NCI-H1417 treated with DMSO at 0.1 percent for 48 hours (cell line): ENCODE measurements around the gene DENND2D.

Source experiments
- DNase-seq: peaks from one replicate; lab custom pipeline; 2025; lab: John Stamatoyannopoulos, UW

The DENND2D gene

GRCh38 chr1:111199881-111200801 is at the start of gene DENND2D:
TSS of gene DENND2D (minus strand) at chr1:111200646. CDS start at chr1:111200459, 187 bp downstream.
- DNase-seq, result no peak

- no peak for DNase-seq
These were observed 49.5 kb upstream of the DENND2D start for GRCh38 chr1:111249960-111250359.

GRCh38 chr1:111247125-111247838 is 46.8 kb upstream of the DENND2D start:
- DNase-seq, result no peak

GRCh38 chr1:111242805-111243523 is 42.5 kb upstream of the DENND2D start:
- no peak for DNase-seq

- DNase-seq, result no peak
These were observed 41.4 kb upstream of the DENND2D start for GRCh38 chr1:111241797-111242196.

- DNase-seq, result no peak
These were observed 37.8 kb upstream of the DENND2D start for GRCh38 chr1:111238056-111238795.

GRCh38 chr1:111236806-111237205 is 36.4 kb upstream of the DENND2D start:
- DNase-seq, result no peak

GRCh38 chr1:111236379-111236778 is 35.9 kb upstream of the DENND2D start:
- DNase-seq, result no peak

GRCh38 chr1:111234866-111235265 is 34.4 kb upstream of the DENND2D start:
- no peak for DNase-seq

- no peak for DNase-seq
These were observed 33.8 kb upstream of the DENND2D start for GRCh38 chr1:111234258-111234657.

- no peak for DNase-seq
These were observed 31.7 kb upstream of the DENND2D start for GRCh38 chr1:111232134-111232533.

GRCh38 chr1:111228748-111229126 is 28.3 kb upstream of the DENND2D start:
- DNase-seq, result no peak

- no peak for DNase-seq
These were observed 27.7 kb upstream of the DENND2D start for GRCh38 chr1:111227851-111228747.

GRCh38 chr1:111227434-111227833 is 27.0 kb upstream of the DENND2D start, which contains the start of gene CHI3L2:
TSS of gene CHI3L2 (plus strand) at chr1:111227713. CDS start at chr1:111227730, 17 bp downstream.
- DNase-seq, result no peak

- no peak for DNase-seq
These were observed 25.4 kb upstream of the DENND2D start for GRCh38 chr1:111225717-111226400.

GRCh38 chr1:111225091-111225490 is 24.6 kb upstream of the DENND2D start:
- DNase-seq, result no peak

GRCh38 chr1:111223126-111223685 is 22.8 kb upstream of the DENND2D start:
- no peak for DNase-seq

- no peak for DNase-seq
These were observed 22.1 kb upstream of the DENND2D start for GRCh38 chr1:111222308-111223125.
